Measurements from ENCODE around the gene HHATL. TPM values are rescaled to one million over a fixed set of nuclear protein-coding genes. Genes with fewer than 3 reads are reported as not detected.

The HHATL gene
- total RNA-seq, 4 donors from 2014 or later = 0.62 to 1.3 TPM; not detected in 2

DNA sequence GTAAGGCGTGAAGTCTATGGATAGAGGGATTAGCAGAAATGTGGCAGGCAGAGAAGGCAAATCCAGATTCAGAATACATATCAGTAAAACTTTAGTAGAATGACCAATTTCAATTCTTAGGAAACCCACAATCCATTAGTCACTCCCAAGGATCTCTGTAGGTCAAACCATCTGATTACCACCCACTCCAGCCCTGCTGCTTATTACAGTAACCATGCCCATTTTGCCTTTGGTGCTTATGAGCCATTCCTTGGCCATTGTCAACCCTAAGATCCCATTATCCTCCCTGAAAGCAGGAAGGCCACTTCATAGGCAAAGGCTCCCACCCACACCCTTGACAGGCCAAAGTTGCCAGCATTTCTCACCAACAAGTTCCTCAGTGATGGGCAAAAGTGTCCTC lies 22.3 kb downstream of the HHATL start:
- H3K4me1 ChIP-seq = peaks cover 0 to 3% of the 10 kb centered on the region in 2 donors
- no peaks in the 10 kb centered on the region for H3K27me3 ChIP-seq
- H3K9me3 ChIP-seq = no peaks in the 10 kb centered on the region
- no peak overlapping the region for H3K4me3 ChIP-seq
- DNase-seq = no peak
- TF ChIP-seq, protein P1, sequence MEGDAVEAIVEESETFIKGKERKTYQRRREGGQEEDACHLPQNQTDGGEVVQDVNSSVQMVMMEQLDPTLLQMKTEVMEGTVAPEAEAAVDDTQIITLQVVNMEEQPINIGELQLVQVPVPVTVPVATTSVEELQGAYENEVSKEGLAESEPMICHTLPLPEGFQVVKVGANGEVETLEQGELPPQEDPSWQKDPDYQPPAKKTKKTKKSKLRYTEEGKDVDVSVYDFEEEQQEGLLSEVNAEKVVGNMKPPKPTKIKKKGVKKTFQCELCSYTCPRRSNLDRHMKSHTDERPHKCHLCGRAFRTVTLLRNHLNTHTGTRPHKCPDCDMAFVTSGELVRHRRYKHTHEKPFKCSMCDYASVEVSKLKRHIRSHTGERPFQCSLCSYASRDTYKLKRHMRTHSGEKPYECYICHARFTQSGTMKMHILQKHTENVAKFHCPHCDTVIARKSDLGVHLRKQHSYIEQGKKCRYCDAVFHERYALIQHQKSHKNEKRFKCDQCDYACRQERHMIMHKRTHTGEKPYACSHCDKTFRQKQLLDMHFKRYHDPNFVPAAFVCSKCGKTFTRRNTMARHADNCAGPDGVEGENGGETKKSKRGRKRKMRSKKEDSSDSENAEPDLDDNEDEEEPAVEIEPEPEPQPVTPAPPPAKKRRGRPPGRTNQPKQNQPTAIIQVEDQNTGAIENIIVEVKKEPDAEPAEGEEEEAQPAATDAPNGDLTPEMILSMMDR (IDR thresholded peaks at IDR 0.05) = no peak
- no peak for TF ChIP-seq POLR2A (IDR thresholded peaks at IDR 0.05)
- no peak overlapping the region for H3K27ac ChIP-seq
- intact Hi-C loops (cut with DNase I; ENCODE audit: low total_unique reads) = no loop called here
- H3K36me3 ChIP-seq = no peaks in the 10 kb centered on the region

DNA sequence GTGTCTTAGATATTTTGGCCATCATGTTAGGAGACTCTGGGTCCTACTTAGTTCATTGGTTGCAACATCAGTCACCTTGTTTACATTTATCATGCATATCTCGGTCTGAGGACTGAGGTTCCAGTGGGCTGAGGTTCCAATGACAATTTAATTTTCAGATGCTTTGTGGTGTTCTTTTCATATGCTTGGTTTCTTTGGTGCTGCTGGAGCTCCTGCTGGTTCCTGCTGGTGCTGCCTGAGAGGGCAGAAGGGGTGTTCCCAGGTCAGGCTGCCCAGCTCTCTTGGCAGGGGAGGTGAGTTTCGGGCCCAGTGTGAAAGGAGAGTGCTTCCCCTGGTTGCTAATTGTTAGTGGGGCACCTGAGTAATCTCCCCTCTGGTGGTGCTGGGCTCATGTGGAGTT lies 24.2 kb downstream of the HHATL start:
- Histone ChIP-seq H3K9me3 (no peaks in the 10 kb centered on the region), H3K4me1 (peaks cover 0 to 2% of the 10 kb centered on the region in 2 donors), H3K27ac (no peak overlapping the region), H3K36me3 (no peaks in the 10 kb centered on the region), H3K27me3 (no peaks in the 10 kb centered on the region), H3K4me3 (no peak overlapping the region)
- intact Hi-C loops (cut with DNase I; ENCODE audit: low total_unique reads) = no loop called here
- peak in 1 of 2 donors; percentile 6 for DNase-seq
- TF ChIP-seq POLR2A (IDR thresholded peaks at IDR 0.05) = no peak
- TF ChIP-seq, protein P1 (IDR thresholded peaks at IDR 0.05) = no peak

DNA sequence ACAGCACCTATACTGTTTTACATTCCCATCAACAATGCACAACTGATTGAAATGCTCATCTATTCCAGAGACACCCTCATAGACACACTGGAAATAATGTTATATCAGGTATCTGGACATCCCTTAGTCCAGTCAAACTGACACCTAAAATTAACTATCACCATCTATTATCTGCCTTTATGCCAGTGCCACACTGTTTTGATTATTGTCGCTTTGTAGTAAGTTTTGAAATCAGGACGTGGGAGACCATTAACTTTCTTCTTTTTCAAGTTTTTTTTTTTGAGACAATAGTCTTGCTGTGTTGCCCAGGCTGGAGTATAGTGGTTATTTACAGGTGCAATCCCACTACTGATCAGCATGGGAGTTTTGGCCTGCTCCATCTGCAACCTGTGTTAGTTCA lies 26.7 kb downstream of the HHATL start:
- H3K27ac ChIP-seq = no peak overlapping the region
- H3K4me3 ChIP-seq = no peak overlapping the region
- H3K36me3 ChIP-seq = no peaks in the 10 kb centered on the region
- TF ChIP-seq, protein P1 (IDR thresholded peaks at IDR 0.05) = no peak
- TF ChIP-seq POLR2A (IDR thresholded peaks at IDR 0.05) = no peak
- no peaks in the 10 kb centered on the region for H3K9me3 ChIP-seq
- no peaks in the 10 kb centered on the region for H3K27me3 ChIP-seq
- intact Hi-C loops (cut with DNase I; ENCODE audit: low total_unique reads) = no loop called here
- DNase-seq = no peak
- no peaks in the 10 kb centered on the region for H3K4me1 ChIP-seq

DNA sequence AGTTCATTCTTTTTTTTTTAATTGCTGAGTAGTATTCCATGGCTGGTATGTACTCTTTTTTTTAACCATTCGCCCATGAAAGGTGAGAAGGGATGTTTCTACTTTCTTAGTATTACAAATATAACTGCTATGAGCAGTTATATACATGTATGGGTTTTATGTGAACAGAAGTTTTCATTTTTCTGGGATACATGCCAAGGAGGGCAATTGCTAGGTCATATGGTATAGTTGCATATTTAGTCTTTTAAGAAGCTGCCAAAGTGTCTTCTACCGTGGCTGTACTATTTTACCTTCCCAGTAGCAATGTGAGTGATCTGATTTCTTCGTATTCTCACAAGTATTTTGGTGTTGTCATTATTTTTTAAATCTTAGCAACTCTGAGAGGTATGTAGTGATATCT lies 28.5 kb downstream of the HHATL start:
- Histone ChIP-seq H3K27ac (no peak overlapping the region), H3K9me3 (no peaks in the 10 kb centered on the region), H3K4me3 (no peak overlapping the region), H3K27me3 (no peaks in the 10 kb centered on the region), H3K4me1 (no peaks in the 10 kb centered on the region), H3K36me3 (no peaks in the 10 kb centered on the region)
- DNase-seq = no peak
- intact Hi-C loops (cut with DNase I; ENCODE audit: low total_unique reads) = no loop called here
- TF ChIP-seq, protein P1 (IDR thresholded peaks at IDR 0.05) = no peak
- TF ChIP-seq POLR2A (IDR thresholded peaks at IDR 0.05) = no peak

DNA sequence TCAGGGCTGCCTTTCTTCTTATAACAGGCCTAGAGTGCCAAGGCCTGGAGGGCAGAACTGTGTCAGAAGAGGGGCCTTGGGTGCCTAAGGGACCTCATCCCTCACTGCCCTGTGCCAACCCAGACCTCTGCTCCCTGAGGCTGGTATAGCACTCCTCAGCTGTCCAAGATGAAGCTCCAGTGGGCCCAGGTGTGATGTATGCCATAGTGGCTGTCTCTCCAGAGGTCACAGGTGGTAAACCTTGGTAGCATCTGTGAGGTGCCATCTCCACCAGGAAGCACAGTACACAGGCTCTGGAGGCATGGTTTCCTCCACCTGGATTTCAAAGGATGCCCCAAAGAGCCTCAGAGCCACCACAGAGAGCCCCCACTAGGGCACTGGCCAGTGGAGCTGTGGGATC lies 29.5 kb downstream of the HHATL start:
- Histone ChIP-seq H3K4me3 (no peak overlapping the region), H3K27me3 (no peaks in the 10 kb centered on the region), H3K27ac (no peak overlapping the region), H3K4me1 (no peaks in the 10 kb centered on the region), H3K9me3 (no peaks in the 10 kb centered on the region), H3K36me3 (no peaks in the 10 kb centered on the region)
- no peak for TF ChIP-seq POLR2A (IDR thresholded peaks at IDR 0.05)
- TF ChIP-seq, protein P1 (IDR thresholded peaks at IDR 0.05) = no peak
- peak in 1 of 2 donors; percentile 6 for DNase-seq
- intact Hi-C loops (cut with DNase I; ENCODE audit: low total_unique reads) = no loop called here

All from uterus (tissue), 4 donors.